Activated effector memory CD4-positive, alpha-beta T cell treated with anti-CD3 and anti-CD28 coated beads, Interleukin-2, amount 50 U/mL, for 16 hours (primary cell): ENCODE data around the gene SLC1A5.
"Not testable (repeated sequence)": the region's sequence is repeated elsewhere in the genome, so short reads cannot be mapped to it uniquely, and the experiment has no call there.

Experiments
- DNase-seq: peaks from one replicate; pipeline ENCODE4 v3.0.0-alpha.2; 2020

SLC1A5 gene

GRCh38 chr19:46766569-46767317, 21.7 kb downstream of the SLC1A5 start:
- DNase-seq: peak; percentile 88

- no peak for DNase-seq
Measured at GRCh38 chr19:46764817-46765291, 23.5 kb downstream of the SLC1A5 start.

GRCh38 chr19:46762245-46762890, 26.0 kb downstream of the SLC1A5 start:
- no peak for DNase-seq

GRCh38 chr19:46761418-46761831, 27.0 kb downstream of the SLC1A5 start:
- no peak for DNase-seq

- DNase-seq: not testable (repeated sequence)
Measured at GRCh38 chr19:46760897-46761296, 27.5 kb downstream of the SLC1A5 start.

GRCh38 chr19:46760363-46760762, 28.0 kb downstream of the SLC1A5 start:
- DNase-seq: no peak

- no peak for DNase-seq
Measured at GRCh38 chr19:46759817-46760333, 28.5 kb downstream of the SLC1A5 start.

GRCh38 chr19:46759206-46759605, 29.2 kb downstream of the SLC1A5 start:
- no peak for DNase-seq

GRCh38 chr19:46756544-46756888, 31.9 kb downstream of the SLC1A5 start:
- DNase-seq: no peak

GRCh38 chr19:46755853-46756543, 32.4 kb downstream of the SLC1A5 start:
- no peak for DNase-seq

- no peak for DNase-seq
Measured at GRCh38 chr19:46755077-46755852, 33.1 kb downstream of the SLC1A5 start.

- DNase-seq: peak; percentile 87
Measured at GRCh38 chr19:46753420-46754155, 34.8 kb downstream of the SLC1A5 start.

- peak; percentile 92 for DNase-seq
Measured at GRCh38 chr19:46748325-46749109, 39.9 kb downstream of the SLC1A5 start.

GRCh38 chr19:46746281-46747057, 41.9 kb downstream of the SLC1A5 start, which contains the start of gene STRN4:
Gene STRN4 (minus strand): TSS chr19:46746450. CDS start chr19:46746430, 20 bp downstream.
- DNase-seq: peak; percentile 86

GRCh38 chr19:46745521-46746280, 42.7 kb downstream of the SLC1A5 start, which contains the start of gene FKRP:
Gene FKRP (plus strand): TSS chr19:46746057. CDS start chr19:46755451, 9,394 bp downstream.
- DNase-seq: peak; percentile 81

GRCh38 chr19:46745030-46745429, 43.4 kb downstream of the SLC1A5 start:
- DNase-seq: no peak

- no peak for DNase-seq
Measured at GRCh38 chr19:46744005-46744691, 44.2 kb downstream of the SLC1A5 start.

GRCh38 chr19:46742926-46743480, 45.4 kb downstream of the SLC1A5 start:
- no peak for DNase-seq
